Spleen (tissue), 7 donors: ENCODE measurements around the gene KCNH8.

Source experiments
- CTCF ChIP-seq, 11 experiments: fragments of 200-600 bp in 7 of 11; fragments of 450-650 bp in 4 of 11; sonication (generic) in 4 of 11; IDR thresholded peaks in 8 of 11; conservative IDR thresholded peaks in 3 of 11; 1 replicate in 7 of 11; 2 replicates in 4 of 11; pipeline versions ENCODE4 v1.4.0 to v1.8.0; 2016 to 2021; ENCODE audit warnings: antibody characterized with exemption in 11 of 11, inconsistent platforms in 4 of 11, mild to moderate bottlenecking in 1 of 11
- POLR2A ChIP-seq, 3 donors: fragments of 450-650 bp; IDR thresholded peaks; one replicate each; pipeline ENCODE4 v1.5.1; 2017; ENCODE audit warnings: antibody characterized with exemption in 3 of 3, mild to moderate bottlenecking in 1 of 3
- POLR2AphosphoS5 ChIP-seq, 3 donors: sonication (generic); formaldehyde crosslinking; IDR thresholded peaks; one replicate each; pipeline ENCODE4 v1.5.1; 2017; ENCODE audit warnings: antibody characterized with exemption in 3 of 3
- donor health status: DM: no; HTN: no; CAD: no; lungs with moderate emphysema.
- donor health status: DM: no; HTN: no; CAD: no.
- donor health status: DM: no; HTN: no; CAD: no.

DNA sequence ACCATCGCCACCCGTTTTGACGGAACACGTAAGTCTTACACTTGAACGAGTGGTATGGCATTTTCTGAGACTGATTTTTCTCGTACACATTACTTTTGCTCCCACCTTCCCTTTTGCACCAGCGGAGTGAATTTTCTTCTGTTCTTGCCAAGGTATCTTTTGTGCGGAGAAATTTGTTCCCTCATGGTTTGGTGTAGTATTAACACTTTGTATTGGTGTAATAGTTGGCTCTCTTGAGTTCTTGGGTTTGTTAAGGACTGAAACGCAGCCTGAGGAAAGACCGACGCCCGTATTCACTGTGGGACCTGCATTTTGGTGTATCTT, 420 bp downstream of the KCNH8 start:
- no peak for TF ChIP-seq CTCF (IDR thresholded peaks at IDR 0.05 in 8 of 11, conservative IDR thresholded peaks at IDR 0.05 in 3 of 11)
- TF ChIP-seq POLR2A (IDR thresholded peaks at IDR 0.05): no peak
- no peak for TF ChIP-seq POLR2AphosphoS5 (IDR thresholded peaks at IDR 0.05)
